Measurements from ENCODE around the gene RRBP1.
A peak's percentile ranks its signal among the peaks of the same experiment; 100 is the strongest.
"Not testable (repeated sequence)": the region's sequence is repeated elsewhere in the genome, so short reads cannot be mapped to it uniquely, and the experiment has no call there.

Gene RRBP1

DNA sequence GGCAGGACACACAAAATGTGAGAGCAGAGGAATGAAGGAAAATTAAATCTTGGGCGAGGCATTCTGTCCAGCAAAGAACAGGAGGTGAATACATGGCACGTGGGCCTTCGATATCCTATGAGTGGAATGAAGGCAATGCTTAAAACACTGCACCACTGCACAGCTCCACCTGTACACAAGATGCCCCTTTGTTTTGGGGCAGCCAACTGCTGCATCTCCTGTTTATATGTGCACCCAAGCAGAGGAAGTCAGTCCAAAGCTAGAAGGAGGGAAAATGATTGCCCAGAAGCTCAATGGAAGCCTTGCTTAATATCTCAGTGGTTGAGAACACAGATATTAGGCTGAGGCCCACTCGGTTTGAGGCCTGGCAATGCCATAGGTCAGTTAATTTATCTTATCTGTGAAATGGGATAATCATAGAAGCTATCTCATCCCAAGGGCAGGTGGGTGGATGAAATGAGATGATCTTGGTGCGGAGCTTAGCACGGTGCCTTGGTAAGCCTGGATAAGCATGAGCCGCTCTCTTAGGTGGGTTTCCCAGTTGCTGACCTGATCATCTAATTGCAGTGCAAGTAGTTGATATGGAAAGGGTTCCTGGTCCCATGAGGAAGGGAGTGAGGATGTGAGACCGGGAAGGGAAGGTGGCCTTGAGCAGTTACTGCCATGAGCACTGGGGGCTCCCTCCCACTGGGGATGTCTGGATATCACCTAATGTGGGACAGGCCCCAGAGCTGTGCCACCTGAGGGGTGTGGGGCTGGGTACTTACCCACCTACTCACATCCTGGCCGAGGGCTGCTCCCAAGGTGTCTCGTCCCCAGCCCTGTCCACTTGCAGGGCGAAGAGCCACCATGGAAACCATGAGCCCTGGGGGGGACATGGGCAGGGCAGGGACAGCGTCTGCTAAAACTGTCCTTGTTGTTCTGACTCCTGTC, 27.6 kb upstream of the RRBP1 start:
- no peak for DNase-seq (ENCODE audit: low read depth, low spot score)

DNA sequence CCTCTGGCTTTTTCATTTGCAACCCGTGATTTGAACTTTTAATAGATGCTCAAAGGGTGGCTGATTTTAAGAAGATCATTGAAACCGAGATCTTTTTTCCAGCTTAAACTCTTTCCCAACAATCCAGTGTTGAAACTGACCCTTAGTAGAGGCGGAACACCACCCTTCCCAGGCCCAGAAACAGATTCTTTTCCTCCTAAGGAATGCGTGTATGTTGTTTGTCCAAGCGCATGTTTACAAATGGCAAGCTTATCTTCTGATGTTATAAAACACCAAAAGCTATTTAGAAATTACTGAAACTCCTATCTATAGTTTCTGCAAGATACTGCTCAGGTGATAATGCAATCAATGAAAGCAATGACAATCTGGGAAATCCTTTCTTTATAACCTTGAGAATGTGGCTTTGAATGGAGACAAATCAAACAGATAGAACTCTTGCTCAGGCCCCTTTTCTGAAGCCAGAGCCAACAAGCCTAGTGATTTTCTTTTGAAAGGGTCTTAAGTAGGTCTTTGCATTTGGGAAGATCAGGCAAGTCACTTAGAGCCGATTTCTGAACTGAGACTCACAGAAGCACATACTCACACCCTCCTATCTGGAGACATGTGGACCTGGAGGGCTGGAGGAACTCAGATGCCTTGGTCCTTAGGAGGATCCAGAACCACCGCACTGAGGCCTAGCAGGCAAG, 26.8 kb upstream of the RRBP1 start:
- DNase-seq (ENCODE audit: low read depth, low spot score), result no peak

DNA sequence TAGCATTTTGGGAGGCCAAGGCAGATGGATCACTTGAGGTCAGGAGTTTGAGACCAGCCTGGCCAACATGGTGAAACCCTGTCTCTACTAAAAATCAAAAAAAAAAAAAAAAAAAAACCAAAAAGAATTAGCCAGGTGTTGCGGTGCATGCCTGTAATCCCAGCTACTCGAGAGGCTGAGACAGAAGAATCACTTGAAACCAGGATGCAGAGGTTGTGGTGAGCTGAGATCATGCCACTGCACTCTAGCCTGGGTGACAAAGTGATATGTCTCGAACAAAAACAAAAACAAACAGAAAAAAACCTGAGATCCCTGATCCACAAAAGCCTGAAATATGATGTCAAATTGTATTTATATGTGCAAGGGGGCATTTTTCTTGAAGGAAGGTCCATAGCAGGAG, 25.9 kb upstream of the RRBP1 start:
- DNase-seq (ENCODE audit: low read depth, low spot score), result not testable (repeated sequence)

DNA sequence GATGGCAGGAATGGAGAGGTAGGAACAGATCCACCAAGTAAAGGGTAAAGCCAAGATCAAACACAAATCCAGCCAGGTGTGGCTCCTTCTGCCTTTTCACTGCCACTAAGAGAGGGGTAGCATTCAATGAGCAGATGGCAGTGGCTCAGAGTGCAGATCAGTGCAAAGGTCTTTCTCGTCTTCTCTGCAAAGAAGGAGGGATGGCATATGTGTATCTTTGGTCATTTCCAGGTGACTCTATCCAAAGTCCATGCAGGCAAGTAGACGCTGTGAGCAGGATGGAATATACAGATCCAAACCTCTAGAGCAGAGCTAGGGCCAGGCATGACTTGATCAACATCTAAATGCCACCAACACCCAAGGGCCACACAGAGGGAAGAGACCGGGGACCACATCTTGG, 24.6 kb upstream of the RRBP1 start:
- no peak for DNase-seq (ENCODE audit: low read depth, low spot score)

DNA sequence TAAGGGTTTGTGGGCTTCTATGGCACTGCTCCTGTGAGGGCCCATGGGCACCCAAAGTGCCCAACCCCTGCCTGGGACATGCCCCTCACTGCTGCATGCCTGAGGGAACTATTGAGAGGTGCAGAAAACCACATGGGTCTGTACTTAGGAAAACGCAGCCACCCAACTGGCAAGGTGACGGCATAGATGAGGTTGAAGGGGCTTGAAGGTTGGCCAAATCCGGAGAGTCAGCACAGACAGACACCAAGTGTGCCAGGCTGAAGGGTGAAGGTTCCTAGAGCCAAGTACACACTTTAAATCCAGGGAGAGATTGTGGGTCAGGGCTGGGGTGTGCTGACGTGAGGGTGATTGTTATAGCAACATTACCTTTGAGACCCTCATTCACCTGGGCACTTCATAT, 23.9 kb upstream of the RRBP1 start:
- DNase-seq (ENCODE audit: low read depth, low spot score), result no peak

DNA sequence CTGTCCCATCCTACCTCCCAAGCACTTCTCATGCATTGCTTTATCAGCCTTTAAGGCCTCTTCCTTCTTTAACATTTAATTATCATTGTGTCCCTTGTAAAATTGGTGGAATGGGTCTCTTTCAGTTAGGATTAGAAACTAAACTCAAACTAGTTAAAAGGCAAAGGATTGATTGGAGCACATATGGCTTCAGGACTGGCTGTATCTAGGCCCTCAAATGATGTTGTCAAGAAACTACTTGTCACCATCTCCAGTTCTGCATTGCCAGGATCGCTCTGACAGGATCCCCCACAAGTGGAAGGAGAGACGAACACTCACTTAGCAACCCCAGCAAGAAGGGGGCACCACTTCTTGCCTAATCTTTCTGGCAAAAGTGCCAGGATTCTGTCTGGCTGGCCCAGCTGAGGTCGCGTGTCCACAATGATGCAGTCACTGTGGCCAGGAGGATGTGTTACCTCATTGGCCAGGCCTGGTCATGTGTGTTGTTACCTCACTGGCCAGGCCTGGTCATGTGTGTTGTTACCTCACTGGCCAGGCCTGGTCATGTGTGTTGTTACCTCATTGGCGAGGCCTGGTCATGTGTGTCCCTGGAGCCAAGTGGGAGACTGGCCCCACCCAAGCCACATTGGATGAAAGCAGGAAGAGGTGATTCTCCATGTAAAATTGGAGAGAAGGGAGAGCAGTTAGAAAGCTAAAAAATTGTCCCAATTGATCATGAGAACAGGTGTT, 22.7 kb upstream of the RRBP1 start:
- no peak for DNase-seq (ENCODE audit: low read depth, low spot score)

DNA sequence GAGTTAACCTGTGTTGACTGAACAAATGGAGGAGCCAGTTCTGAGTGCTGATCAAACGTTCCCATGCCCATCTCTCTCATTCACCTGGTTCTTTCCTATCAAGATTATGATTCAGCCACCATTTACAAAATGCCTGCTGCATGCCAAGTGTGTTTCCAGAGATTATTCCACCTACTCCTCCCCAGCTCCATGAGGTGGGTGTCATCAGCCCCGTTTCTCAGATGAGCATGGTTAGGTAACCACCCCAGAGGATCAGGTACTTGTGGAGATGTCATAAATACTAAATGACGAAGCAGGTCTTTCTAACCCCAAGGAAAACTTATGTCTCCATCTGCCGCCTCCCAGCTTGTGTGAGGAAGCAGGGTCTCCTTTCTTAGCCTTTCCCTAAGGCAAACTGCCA, 19.8 kb upstream of the RRBP1 start:
- no peak for DNase-seq (ENCODE audit: low read depth, low spot score)

DNA sequence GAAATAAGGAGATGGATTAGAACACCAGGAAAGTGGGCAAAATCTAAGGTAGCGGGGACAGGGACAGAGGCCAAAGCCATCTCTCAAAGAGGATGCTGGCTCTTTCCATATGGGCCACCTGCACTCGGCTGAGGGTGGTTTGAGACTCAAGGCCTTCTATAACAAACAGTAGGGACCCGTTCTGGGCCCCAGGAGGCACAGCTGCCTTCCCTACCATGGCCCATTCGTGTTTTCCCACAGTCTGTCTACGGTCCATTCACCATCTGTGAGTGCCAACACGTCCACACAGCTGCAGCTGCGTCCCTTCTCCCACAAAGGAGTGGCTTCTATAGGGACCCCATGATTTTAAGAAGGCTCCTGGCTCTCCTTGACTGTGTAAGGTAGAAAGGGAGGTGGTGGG, 18.6 kb upstream of the RRBP1 start:
- no peak for DNase-seq (ENCODE audit: low read depth, low spot score)

DNA sequence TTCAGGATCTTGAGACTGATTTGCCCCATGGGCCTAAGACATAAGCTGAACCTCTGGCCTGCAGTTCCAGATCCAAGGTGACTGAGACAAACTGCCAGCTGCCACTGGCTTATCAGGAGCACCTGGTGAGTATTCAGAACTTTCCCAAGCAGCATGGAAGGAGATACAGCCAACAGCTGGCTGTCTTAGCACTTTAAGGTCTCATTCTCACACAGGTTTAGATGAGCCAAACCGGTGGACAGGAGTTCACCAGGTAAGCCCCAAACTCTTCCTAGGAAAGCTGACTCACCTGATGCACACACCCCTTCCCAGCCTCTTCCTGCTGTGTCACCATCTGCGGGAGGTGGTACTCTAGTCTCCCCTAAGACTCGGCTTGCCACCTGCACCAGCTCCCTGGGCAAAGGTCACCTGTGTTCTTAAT, 17.9 kb upstream of the RRBP1 start, which contains the start of gene BANF2:
Gene BANF2, plus strand, starts transcription at position 36 of the 421 bp plus-strand sequence. CDS start 25,060 bp downstream, outside the sequence.
- DNase-seq (ENCODE audit: low read depth, low spot score), result no peak

DNA sequence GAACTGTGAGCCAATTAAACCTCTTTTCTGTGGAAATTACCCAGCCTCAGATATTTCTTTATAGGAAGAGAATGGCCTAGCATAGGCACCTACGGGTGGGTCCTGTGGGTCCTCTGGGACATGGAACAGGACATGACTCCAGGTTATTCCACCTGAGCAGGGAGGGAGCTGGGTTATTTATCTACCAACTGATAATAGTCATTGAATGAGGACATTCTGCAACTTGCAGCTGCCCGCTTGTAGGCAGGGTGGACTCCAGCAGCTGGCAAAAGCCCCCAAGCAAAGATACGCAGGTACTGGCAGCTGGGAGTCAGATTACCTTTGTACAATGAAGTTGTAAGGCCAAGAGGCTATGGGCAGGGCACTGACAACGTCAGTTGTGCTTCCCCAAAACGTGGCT, 16.3 kb upstream of the RRBP1 start:
- DNase-seq (ENCODE audit: low read depth, low spot score), result no peak

DNA sequence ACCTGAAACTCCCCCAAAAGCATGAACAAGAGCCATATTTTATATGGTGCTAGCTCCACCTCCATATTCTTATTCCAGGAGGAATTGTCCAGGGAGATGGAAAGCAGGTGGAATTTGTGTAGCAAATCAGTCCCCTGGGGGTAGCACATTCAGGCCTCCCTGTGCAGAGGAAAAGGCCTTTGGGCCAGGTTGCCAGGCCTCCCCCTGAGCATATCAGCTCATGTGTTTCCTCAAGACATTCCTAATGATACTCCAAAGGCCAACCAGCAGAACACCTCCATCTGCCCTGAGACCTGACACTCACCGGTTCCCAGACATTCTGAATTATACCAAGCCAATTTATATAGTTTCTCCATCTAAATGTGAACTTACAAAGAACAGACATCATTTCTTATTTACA, 15.1 kb upstream of the RRBP1 start:
- no peak for DNase-seq (ENCODE audit: low read depth, low spot score)

DNA sequence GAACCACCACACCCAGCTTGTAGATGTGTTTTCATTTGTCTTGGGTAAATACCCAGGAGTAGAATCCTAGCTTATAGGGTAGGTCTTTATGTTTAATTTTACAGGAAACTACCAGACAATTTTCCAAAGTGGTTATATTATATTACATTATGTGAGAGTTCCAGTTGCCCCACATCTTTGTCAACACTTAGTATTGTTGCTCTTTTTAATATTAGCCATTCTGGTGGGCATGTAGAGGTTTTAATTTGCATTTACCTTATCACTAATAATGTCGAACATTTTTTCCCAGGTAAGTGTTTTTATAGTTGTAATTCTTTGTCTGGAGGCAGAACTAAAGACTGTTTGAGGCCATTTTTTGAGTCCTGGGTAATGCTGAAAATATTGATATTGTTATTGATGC, 14.2 kb upstream of the RRBP1 start:
- DNase-seq (ENCODE audit: low read depth, low spot score), result no peak

DNA sequence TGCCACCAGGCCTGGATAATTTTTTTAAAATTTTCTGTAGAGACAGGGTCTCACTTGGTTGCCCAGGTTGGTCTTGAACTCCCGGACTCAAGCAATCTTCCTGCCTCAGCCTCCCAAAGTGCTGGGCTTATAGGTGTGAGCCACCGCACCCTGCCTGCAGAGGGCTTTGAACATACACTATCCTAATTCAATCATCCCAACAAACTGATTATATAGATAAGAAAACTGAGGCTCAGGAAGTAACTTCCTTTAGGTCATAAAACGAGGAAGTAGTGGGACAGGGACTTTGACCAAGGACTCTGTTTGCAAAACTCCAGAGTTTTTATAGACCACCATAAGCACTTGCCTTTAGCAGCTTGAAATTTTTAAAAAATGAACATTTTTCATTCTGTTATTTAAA, 12.7 kb upstream of the RRBP1 start:
- no peak for DNase-seq (ENCODE audit: low read depth, low spot score)

DNA sequence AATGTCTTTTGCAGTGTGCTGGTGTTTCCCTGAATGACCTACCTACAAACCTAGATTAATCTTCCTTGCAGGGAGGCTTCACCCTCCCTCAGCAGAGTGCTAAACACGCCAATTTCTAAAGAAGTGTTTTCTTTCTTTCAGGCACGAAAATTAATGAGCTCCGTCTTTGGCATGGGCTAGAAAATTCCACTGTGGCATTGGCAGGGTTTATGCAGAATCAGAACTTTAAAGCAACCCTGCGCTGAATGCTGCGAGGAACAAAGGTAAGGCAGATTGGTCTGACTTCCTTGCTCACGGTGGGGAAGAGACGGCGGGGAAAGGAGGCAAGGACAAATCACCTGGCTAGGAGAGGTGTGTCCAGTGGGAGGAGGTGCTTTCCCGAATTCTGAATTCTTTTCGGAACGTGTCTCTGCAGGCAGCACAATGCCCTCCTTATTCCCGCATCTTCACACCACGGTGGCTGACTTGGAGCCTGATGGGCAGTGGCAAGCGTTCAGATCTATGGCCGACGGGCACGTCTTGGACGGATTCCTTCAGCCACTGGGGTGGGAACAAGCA, 11.5 kb upstream of the RRBP1 start:
- DNase-seq (ENCODE audit: low read depth, low spot score), result no peak

DNA sequence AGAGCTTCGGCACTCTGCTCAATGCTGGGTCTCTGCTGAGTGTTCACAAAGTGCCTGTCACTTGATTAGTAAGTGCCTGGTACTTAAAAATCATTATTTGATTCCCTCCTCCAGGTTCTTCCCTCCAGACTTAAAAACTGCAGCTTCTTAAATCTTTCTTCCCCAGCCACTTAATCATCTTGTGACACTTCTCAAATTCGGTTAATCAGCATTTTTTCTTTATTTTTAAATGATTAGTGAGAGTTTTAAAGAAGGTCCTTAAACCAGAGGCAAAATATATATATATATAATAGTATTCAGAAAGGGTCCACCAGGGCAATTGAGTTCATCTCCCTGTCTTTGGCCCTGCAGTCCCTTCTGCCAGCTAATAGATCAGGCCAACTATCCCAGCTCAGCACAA, 9.7 kb upstream of the RRBP1 start:
- DNase-seq (ENCODE audit: low read depth, low spot score), result no peak

DNA sequence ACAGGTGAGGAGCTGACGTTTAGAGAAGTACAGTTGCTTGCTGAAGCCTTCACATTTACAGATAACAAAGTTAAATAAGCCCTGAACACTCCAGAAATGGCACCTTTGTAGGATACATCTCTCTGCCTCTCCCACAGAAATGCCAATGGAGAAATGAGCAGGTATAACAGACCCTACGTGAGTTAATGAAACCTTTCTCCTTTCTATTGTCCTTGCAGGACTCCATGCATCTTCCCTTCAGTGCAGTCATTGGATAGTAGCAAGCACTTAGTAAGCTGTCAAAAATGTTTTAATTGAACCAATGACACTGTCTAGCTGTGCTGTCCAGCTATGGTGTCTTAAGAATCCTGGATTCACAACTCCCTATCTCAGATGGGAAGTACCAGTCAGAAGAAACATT, 8.1 kb upstream of the RRBP1 start:
- no peak for DNase-seq (ENCODE audit: low read depth, low spot score)

DNA sequence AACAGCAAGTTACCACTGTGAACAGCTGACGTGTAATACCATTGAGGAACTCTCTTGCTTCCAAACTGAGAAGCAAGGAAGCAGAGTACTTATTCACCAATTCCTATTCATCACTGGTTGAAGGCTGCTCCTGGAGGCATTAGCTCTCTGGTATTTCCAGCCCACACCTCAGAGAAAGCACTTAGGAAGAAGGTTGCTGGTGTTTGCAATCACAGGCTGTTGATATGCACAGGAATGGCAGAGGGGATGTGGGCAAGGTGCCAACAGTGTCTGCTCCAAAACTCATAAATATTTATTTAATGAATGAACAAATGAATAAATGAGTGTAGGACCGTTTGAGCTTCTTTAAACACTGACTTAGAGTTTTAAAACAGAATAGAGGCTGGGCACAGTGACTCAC, 6.9 kb upstream of the RRBP1 start:
- no peak for DNase-seq (ENCODE audit: low read depth, low spot score)

DNA sequence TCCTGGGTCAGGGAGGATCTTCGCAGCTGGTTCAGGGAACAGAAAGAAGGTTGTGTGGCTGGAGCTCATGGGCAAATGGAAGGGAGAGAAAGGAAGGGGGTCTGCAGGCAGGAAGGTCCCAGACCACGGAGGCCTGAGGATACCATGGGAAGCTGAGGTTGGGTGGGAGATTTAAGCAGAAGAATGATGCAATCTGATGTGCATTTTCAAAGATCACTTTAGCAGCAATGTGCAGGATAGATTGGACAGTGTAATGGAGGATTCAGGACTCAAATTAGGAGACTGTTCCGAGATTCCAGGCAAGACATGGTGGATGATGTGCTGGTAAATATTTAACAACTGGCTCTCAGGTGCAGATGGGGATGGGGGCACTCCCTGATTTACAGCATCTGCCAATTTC, 5.8 kb upstream of the RRBP1 start:
- no peak for DNase-seq (ENCODE audit: low read depth, low spot score)

DNA sequence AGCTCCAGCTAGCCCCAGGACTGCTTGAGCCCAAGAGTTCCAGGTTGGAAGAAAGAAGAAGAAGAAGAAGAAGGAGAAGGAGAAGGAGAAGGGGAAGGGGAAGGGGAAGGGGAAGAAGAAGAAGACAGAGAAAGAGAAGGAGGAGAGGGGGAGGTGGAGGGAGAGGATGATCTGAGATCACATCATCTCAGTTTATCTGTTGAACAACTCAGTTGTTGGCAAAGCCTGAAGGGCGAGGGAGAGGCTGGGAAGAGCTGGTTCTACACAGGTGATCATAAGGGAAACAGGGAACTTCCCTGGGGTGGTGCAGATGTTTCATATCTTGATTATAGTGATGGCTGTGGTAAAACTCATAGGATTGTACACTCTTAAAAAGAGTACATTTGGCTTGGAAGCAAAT, 3.1 kb upstream of the RRBP1 start:
- no peak for DNase-seq (ENCODE audit: low read depth, low spot score)

DNA sequence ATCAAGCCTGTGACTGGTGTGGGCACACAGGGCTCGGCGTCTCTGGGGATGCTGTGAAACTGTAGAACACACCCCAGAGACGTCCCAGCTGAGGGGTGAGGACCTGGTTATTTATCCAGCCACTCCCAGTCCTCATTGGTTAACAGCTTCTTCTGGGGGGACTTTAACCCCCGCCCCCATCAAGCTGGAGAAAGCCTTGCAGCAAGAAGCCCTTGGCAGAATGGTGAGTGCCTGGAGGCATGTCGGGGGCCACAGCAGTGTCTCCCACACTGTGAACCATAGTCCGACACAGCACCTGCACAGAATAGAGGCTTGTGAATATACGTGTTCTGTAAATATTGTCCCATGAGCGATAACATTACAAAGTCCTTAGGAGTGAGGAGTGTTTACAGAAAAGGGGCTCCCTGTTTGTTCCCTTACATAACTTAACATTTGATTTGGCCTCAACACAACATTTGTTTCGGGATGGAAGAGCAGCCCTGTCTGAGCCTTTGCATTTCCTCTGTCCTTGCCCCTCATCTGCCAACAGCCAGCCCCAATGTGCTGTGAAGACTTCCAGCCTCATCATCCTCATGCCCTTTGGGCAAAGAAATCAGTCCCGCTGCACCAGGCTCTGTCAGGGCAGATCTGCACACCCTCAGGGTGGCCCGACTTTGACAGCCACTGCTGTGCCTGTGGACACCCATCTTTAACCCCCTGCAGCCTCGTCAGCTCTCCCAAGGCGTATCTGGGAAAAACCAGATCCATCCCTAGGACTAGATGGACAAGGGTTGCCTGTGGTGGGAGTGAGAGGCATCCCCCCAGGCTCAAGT, 2.2 kb upstream of the RRBP1 start:
- DNase-seq (ENCODE audit: low read depth, low spot score), result peak; percentile 52

All from ELF-1 (cell line).